Fibroblast of lung (primary cell): ENCODE data around the gene MAOA. TPM values are rescaled to one million over a fixed set of nuclear protein-coding genes. Genes with fewer than 3 reads are reported as not detected.

ENCODE experiments used
- DNase-seq, 2 donors: peaks; one replicate each; pipeline versions ENCODE4 v3.0.0 to v3.0.0-alpha.2; 2010; ENCODE audit warnings: low read depth in 2 of 2
- H2AFZ ChIP-seq: 2 replicates; pipeline ENCODE4 v1.5.1; 2012; ENCODE audit warnings: low read length, control low read depth, inconsistent platforms
- H3K27ac ChIP-seq: 2 replicates; pipeline ENCODE4 v1.5.1; 2011; ENCODE audit warnings: low read length, control low read depth; ENCODE audit not compliant: insufficient read depth
- H3K27me3 ChIP-seq: 2 replicates; pipeline ENCODE4 v1.5.1; 2011; ENCODE audit warnings: mild to moderate bottlenecking, low read length; ENCODE audit not compliant: control insufficient read depth, insufficient read depth
- H3K36me3 ChIP-seq: 2 replicates; pipeline ENCODE4 v1.5.1; 2011; ENCODE audit warnings: low read length; ENCODE audit not compliant: control insufficient read depth, insufficient read depth
- H3K4me1 ChIP-seq: 2 replicates; pipeline ENCODE4 v1.5.1; 2011; ENCODE audit warnings: low read length; ENCODE audit not compliant: control insufficient read depth, insufficient read depth; ENCODE audit errors: extremely low read depth
- H3K4me2 ChIP-seq: 2 replicates; pipeline ENCODE4 v1.5.1; 2011; ENCODE audit warnings: low read length, control low read depth; ENCODE audit not compliant: insufficient read depth; ENCODE audit errors: extremely low read depth
- H3K4me3 ChIP-seq, 4 experiments: fragments of 200-600 bp in 1 of 4; sonication (generic) in 1 of 4; replicated peaks in 1 of 4; 2 replicates each; pipeline ENCODE4 v1.5.1; 2011 to 2016; ENCODE audit warnings: low read length in 4 of 4, low read depth in 3 of 4, mild to moderate bottlenecking in 3 of 4, control low read depth in 2 of 4, inconsistent platforms in 1 of 4, mixed read lengths in 1 of 4; ENCODE audit not compliant: insufficient read depth in 1 of 4; ENCODE audit errors: control extremely low read depth in 1 of 4
- H3K79me2 ChIP-seq: 2 replicates; pipeline ENCODE4 v1.5.1; 2012; ENCODE audit warnings: mild to moderate bottlenecking, low read length, inconsistent platforms; ENCODE audit not compliant: control insufficient read depth, insufficient read depth
- H3K9ac ChIP-seq: 2 replicates; pipeline ENCODE4 v1.5.1; 2011; ENCODE audit warnings: mild to moderate bottlenecking, low read length, control low read depth; ENCODE audit not compliant: insufficient read depth
- H3K9me3 ChIP-seq: 2 replicates; pipeline ENCODE4 v1.5.1; 2012; ENCODE audit warnings: low read depth, low read length; ENCODE audit not compliant: control insufficient read depth, insufficient read depth
- H4K20me1 ChIP-seq: 2 replicates; pipeline ENCODE4 v1.5.1; 2011; ENCODE audit warnings: low read length; ENCODE audit not compliant: control insufficient read depth, insufficient read depth; ENCODE audit errors: extremely low read depth
- EZH2 ChIP-seq: IDR thresholded peaks from 2 replicates; pipeline ENCODE4 v1.5.1; 2012; ENCODE audit warnings: low read length, control low read depth, mild to moderate bottlenecking; ENCODE audit errors: missing control alignments
- polyA plus RNA-seq, 2 donors: library from polyadenylated mRNA; depleted of rRNA in 1 of 2; stranded (reverse) in 1 of 2; unstranded in 1 of 2; fragments of >200 nt; gene quantifications; 2 replicates each; pipeline ENCODE4 v1.2.1, GENCODE V29; 2011 to 2012; ENCODE audit warnings: missing spikeins in 1 of 2
- total RNA-seq: library from RNA; depleted of rRNA; stranded (reverse); fragments of >200 nt; gene quantifications from 2 replicates; pipeline ENCODE4 v1.2.1, GENCODE V29; 2014
- TF ChIP-seq, protein P1 (sequence below), 2 donors: IDR thresholded peaks in 1 of 2; conservative IDR thresholded peaks in 1 of 2; 1 replicate in 1 of 2; 2 replicates in 1 of 2; pipeline ENCODE4 v1.5.1; 2011 to 2012; ENCODE audit warnings: low read length in 2 of 2, control low read depth in 1 of 2, inconsistent platforms in 1 of 2, low read depth in 1 of 2, mild to moderate bottlenecking in 1 of 2

The MAOA gene
- total and polyA plus RNA-seq, 2 donors (not counting 1 experiment from before 2014, with no cell fraction given): 12.8 to 27.6 TPM

DNA sequence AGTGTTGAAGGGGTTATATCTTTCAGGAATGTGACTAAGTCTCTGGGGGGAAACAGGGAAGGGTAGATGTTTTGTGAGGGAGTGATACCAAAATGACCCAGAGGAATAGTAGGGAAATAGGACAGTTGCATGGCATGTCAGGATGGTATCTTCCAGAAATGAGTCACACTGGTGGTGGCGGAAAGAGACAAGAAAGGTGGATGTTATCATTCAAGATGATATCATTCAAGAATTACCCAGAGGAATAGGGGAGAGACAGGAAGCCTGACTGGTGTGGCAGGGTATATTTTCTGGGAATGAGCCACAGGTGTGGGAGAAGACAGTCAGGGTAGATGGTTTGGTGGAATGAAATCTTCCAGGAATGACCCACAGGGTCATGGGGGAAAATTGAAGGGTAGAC is 61.1 kb downstream of the MAOA start:
- Histone ChIP-seq H3K9me3 (no peaks in the 10 kb centered on the region), H3K27ac (no peak overlapping the region), H3K36me3 (no peaks in the 10 kb centered on the region), H3K4me3 (no peak overlapping the region), H3K4me1 (no peaks in the 10 kb centered on the region), H3K9ac (no peak overlapping the region), H3K79me2 (no peaks in the 10 kb centered on the region), H3K27me3 (peaks cover 3% of the 10 kb centered on the region), H2AFZ (no peak overlapping the region), H4K20me1 (no peaks in the 10 kb centered on the region), H3K4me2 (no peak overlapping the region)
- DNase-seq: no peak
- TF ChIP-seq, protein P1, sequence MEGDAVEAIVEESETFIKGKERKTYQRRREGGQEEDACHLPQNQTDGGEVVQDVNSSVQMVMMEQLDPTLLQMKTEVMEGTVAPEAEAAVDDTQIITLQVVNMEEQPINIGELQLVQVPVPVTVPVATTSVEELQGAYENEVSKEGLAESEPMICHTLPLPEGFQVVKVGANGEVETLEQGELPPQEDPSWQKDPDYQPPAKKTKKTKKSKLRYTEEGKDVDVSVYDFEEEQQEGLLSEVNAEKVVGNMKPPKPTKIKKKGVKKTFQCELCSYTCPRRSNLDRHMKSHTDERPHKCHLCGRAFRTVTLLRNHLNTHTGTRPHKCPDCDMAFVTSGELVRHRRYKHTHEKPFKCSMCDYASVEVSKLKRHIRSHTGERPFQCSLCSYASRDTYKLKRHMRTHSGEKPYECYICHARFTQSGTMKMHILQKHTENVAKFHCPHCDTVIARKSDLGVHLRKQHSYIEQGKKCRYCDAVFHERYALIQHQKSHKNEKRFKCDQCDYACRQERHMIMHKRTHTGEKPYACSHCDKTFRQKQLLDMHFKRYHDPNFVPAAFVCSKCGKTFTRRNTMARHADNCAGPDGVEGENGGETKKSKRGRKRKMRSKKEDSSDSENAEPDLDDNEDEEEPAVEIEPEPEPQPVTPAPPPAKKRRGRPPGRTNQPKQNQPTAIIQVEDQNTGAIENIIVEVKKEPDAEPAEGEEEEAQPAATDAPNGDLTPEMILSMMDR (conservative IDR thresholded peaks at IDR 0.05 in 1 of 2, IDR thresholded peaks at IDR 0.05 in 1 of 2; ENCODE audit: low read depth in 1 of 2, low read length in 2 of 2): no peak
- no peak for TF ChIP-seq EZH2

DNA sequence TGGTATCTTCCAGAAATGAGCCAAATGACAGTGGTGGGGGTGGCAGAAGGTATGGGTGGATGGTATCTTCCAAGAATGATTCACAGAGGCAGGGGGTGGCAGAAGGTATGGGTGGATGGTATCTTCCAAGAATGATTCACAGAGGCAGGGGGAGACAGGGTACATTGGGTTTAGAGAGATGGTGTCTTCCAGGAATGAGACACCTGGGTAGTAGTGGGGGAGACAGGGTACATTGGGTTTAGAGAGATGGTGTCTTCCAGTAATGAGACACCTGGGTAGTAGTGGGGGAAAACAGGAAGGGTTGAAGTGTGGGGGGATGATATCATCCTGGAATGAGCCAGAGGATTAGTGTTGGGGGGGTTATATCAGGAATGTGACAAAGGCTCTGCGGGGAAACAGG is 62.0 kb downstream of the MAOA start:
- H3K4me1 ChIP-seq: no peaks in the 10 kb centered on the region
- no peak overlapping the region for H3K4me2 ChIP-seq
- H4K20me1 ChIP-seq: no peaks in the 10 kb centered on the region
- no peaks in the 10 kb centered on the region for H3K9me3 ChIP-seq
- H3K27me3 ChIP-seq: peaks cover 3% of the 10 kb centered on the region
- H3K9ac ChIP-seq: no peak overlapping the region
- no peaks in the 10 kb centered on the region for H3K36me3 ChIP-seq
- H3K4me3 ChIP-seq: no peak overlapping the region
- no peak overlapping the region for H3K27ac ChIP-seq
- no peak overlapping the region for H2AFZ ChIP-seq
- no peak for TF ChIP-seq EZH2
- TF ChIP-seq, protein P1 (conservative IDR thresholded peaks at IDR 0.05 in 1 of 2, IDR thresholded peaks at IDR 0.05 in 1 of 2; ENCODE audit: low read depth in 1 of 2, low read length in 2 of 2): no peak
- no peaks in the 10 kb centered on the region for H3K79me2 ChIP-seq
- no peak for DNase-seq

DNA sequence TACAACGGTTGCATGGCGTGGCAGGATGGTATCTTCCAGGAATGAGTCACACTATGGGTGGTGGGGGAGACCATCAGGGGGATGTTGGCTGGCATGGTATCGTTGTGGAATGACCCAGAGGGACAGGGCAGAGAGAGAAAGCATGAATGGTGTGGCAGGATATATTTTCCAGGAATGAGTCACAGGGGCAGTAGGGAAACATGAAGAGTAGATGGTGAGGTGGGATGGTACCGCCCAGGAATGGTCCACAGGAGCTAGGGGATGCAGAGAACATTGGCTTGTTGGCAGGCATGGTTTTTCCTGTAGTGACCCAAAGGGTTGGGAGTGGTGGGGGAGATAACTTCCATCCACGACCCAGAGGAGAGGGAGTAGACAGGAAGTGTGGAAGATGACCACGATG is 62.4 kb downstream of the MAOA start:
- Histone ChIP-seq H3K4me2 (no peak overlapping the region), H3K36me3 (no peaks in the 10 kb centered on the region), H3K79me2 (no peaks in the 10 kb centered on the region), H4K20me1 (no peaks in the 10 kb centered on the region), H3K27ac (no peak overlapping the region), H3K4me3 (no peak overlapping the region), H3K27me3 (peaks cover 3% of the 10 kb centered on the region), H3K9me3 (no peaks in the 10 kb centered on the region), H2AFZ (no peak overlapping the region), H3K9ac (no peak overlapping the region), H3K4me1 (no peaks in the 10 kb centered on the region)
- TF ChIP-seq, protein P1 (conservative IDR thresholded peaks at IDR 0.05 in 1 of 2, IDR thresholded peaks at IDR 0.05 in 1 of 2; ENCODE audit: low read depth in 1 of 2, low read length in 2 of 2): no peak
- no peak for TF ChIP-seq EZH2
- DNase-seq: no peak
